ENCODE data around the gene AP5S1. TPM values are rescaled to one million over a fixed set of nuclear protein-coding genes. Genes with fewer than 3 reads are reported as not detected.

Gene AP5S1
- total and polyA plus RNA-seq, 2 of the 13 experiments (the other 11 are each of a cell fraction or from before 2014, with no cell fraction given), result 7.9 to 23.2 TPM

GRCh38 chr20:3795511-3796468 is 24.6 kb upstream of the AP5S1 start, which contains the start of gene CDC25B (continued):
- no peak for TF ChIP-seq MED8 (CRISPR knock-in tag; IDR thresholded peaks at IDR 0.05; ENCODE audit: insufficient replicate concordance)
- peak; percentile 66 for TF ChIP-seq ZNF331 (CRISPR knock-in tag; IDR thresholded peaks at IDR 0.05)
- no peak for TF ChIP-seq FLYWCH1 (CRISPR knock-in tag; IDR thresholded peaks at IDR 0.05)
- TF ChIP-seq SRF (IDR thresholded peaks at IDR 0.05; ENCODE audit: low read depth, low read length), result no peak
- TF ChIP-seq EED (CRISPR knock-in tag; IDR thresholded peaks at IDR 0.05), result peak; percentile 78; the same call in 1 of the 2 replicates
- TF ChIP-seq MIER3 (CRISPR knock-in tag; IDR thresholded peaks at IDR 0.05; ENCODE audit: borderline replicate concordance), result 0 out of 2 replicates have a peak, but pooled peaks have one; percentile 38
- TF ChIP-seq RBAK (CRISPR knock-in tag; IDR thresholded peaks at IDR 0.05), result no peak
- TF ChIP-seq ZNF691 (CRISPR knock-in tag; IDR thresholded peaks at IDR 0.05; ENCODE audit: borderline replicate concordance, low read depth), result peak; percentile 86; the same call in 1 of the 2 replicates
- peak; percentile 9; the same call in 1 of the 2 replicates for TF ChIP-seq SOX13 (IDR thresholded peaks at IDR 0.05)
- TF ChIP-seq SOX13 (CRISPR knock-in tag; conservative IDR thresholded peaks at IDR 0.05 in 1 of 2, IDR thresholded peaks at IDR 0.05 in 1 of 2), result no peak
- peak; percentile 5; the same call in 1 of the 2 replicates for TF ChIP-seq MED1 (CRISPR knock-in tag; IDR thresholded peaks at IDR 0.05)
- TF ChIP-seq, protein P1, sequence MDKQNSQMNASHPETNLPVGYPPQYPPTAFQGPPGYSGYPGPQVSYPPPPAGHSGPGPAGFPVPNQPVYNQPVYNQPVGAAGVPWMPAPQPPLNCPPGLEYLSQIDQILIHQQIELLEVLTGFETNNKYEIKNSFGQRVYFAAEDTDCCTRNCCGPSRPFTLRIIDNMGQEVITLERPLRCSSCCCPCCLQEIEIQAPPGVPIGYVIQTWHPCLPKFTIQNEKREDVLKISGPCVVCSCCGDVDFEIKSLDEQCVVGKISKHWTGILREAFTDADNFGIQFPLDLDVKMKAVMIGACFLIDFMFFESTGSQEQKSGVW (CRISPR knock-in tag; IDR thresholded peaks at IDR 0.05; ENCODE audit: borderline replicate concordance), result no peak
- TF ChIP-seq ZNF550 (CRISPR knock-in tag; IDR thresholded peaks at IDR 0.05; ENCODE audit: borderline replicate concordance), result no peak
- TF ChIP-seq GABPB1 (CRISPR knock-in tag; IDR thresholded peaks at IDR 0.05), result peak; percentile 88
- no peak for TF ChIP-seq SRSF4 (IDR thresholded peaks at IDR 0.05; ENCODE audit: low read depth, low read length, poor library complexity, severe bottlenecking)
- TF ChIP-seq PAF1 (CRISPR knock-in tag; IDR thresholded peaks at IDR 0.05), result no peak
- TF ChIP-seq SP4 (CRISPR knock-in tag; IDR thresholded peaks at IDR 0.05), result peak; percentile 75
- TF ChIP-seq KMT2A (CRISPR knock-in tag; IDR thresholded peaks at IDR 0.05), result peak; percentile 15; the same call in 1 of the 2 replicates
- TF ChIP-seq TFE3 (CRISPR knock-in tag; IDR thresholded peaks at IDR 0.05), result no peak
- TF ChIP-seq TP53 (CRISPR knock-in tag; conservative IDR thresholded peaks at IDR 0.05), result no peak
- TF ChIP-seq BCL6 (CRISPR knock-in tag; IDR thresholded peaks at IDR 0.05), result no peak
- TF ChIP-seq BRCA1 (CRISPR knock-in tag; IDR thresholded peaks at IDR 0.05), result no peak
- no peak for TF ChIP-seq MIXL1 (CRISPR knock-in tag; IDR thresholded peaks at IDR 0.05)
- TF ChIP-seq KLF15 (CRISPR knock-in tag; IDR thresholded peaks at IDR 0.05; ENCODE audit: borderline replicate concordance), result no peak
- TF ChIP-seq RAD51 (IDR thresholded peaks at IDR 0.05; ENCODE audit: borderline replicate concordance), result no peak
- no peak for TF ChIP-seq MTF1 (CRISPR knock-in tag; IDR thresholded peaks at IDR 0.05)
- TF ChIP-seq ZFY (CRISPR knock-in tag; IDR thresholded peaks at IDR 0.05), result peak; percentile 74
- TF ChIP-seq MBNL3 (CRISPR knock-in tag; conservative IDR thresholded peaks at IDR 0.05), result no peak
- TF ChIP-seq FOXJ3 (CRISPR knock-in tag; IDR thresholded peaks at IDR 0.05; ENCODE audit: borderline replicate concordance), result no peak

Measured in HepG2 (cell line).